Smooth muscle cell (in vitro differentiated cells): ENCODE data around the gene MOB3B. TPM values are rescaled to one million over a fixed set of nuclear protein-coding genes. Genes with fewer than 3 reads are reported as not detected.

ENCODE experiments used
- DNase-seq: peaks from one replicate; lab custom pipeline; 2025; ENCODE audit not compliant: unreplicated experiment; lab: John Stamatoyannopoulos, UW
- H2AFZ ChIP-seq: fragments of 200-600 bp; sonication (generic); 2 replicates; pipeline ENCODE4 v1.6.0; 2016; ENCODE audit warnings: antibody characterized with exemption, low read depth, mild to moderate bottlenecking
- H3F3A ChIP-seq: fragments of 200-600 bp; sonication (generic); 2 replicates; pipeline ENCODE4 v1.6.0; 2017; ENCODE audit warnings: antibody characterized with exemption, low read depth
- H3K27ac ChIP-seq: fragments of 200-600 bp; sonication (generic); 2 replicates; pipeline ENCODE4 v1.5.1; 2016; ENCODE audit warnings: low read depth, mild to moderate bottlenecking
- H3K27me3 ChIP-seq: fragments of 200-600 bp; sonication (generic); 2 replicates; pipeline ENCODE4 v1.6.1; 2016; ENCODE audit warnings: low read depth, mild to moderate bottlenecking
- H3K36me3 ChIP-seq: fragments of 200-600 bp; sonication (generic); 2 replicates; pipeline ENCODE4 v1.5.1; 2016; ENCODE audit warnings: low read depth
- H3K4me1 ChIP-seq: fragments of 200-600 bp; sonication (generic); 2 replicates; pipeline ENCODE4 v1.5.1; 2016; ENCODE audit warnings: low read depth
- H3K4me2 ChIP-seq: fragments of 200-600 bp; sonication (generic); 2 replicates; pipeline ENCODE4 v1.6.0; 2016; ENCODE audit warnings: mild to moderate bottlenecking
- H3K4me3 ChIP-seq: fragments of 200-600 bp; sonication (generic); 2 replicates; pipeline ENCODE4 v1.5.1; 2016; ENCODE audit warnings: mild to moderate bottlenecking
- H3K79me2 ChIP-seq: fragments of 200-600 bp; sonication (generic); 2 replicates; pipeline ENCODE4 v1.6.0; 2016; ENCODE audit warnings: low read depth, mild to moderate bottlenecking
- H3K9ac ChIP-seq: fragments of 200-600 bp; sonication (generic); 2 replicates; pipeline ENCODE4 v1.6.0; 2016; ENCODE audit warnings: low read depth
- H3K9me3 ChIP-seq: fragments of 200-600 bp; sonication (generic); replicated peaks from 2 replicates; pipeline ENCODE4 v1.5.1; 2016; ENCODE audit warnings: low read depth
- H4K20me1 ChIP-seq: fragments of 200-600 bp; sonication (generic); 2 replicates; pipeline ENCODE4 v1.6.0; 2016; ENCODE audit warnings: low read depth
- CTCF ChIP-seq: fragments of 200-600 bp; sonication (generic); IDR thresholded peaks from 2 replicates; pipeline ENCODE4 v1.5.1; 2017; ENCODE audit warnings: borderline replicate concordance, mild to moderate bottlenecking, antibody characterized with exemption; ENCODE audit not compliant: insufficient read depth, poor library complexity, severe bottlenecking
- WGBS: methylation state at CpG from one replicate; pipeline ENCODE4 v1.1.7; 2016; ENCODE audit warnings: low lambda C conversion rate; 5-methylcytosine and 5-hydroxymethylcytosine counted together
- polyA plus RNA-seq: library from polyadenylated mRNA; unstranded; fragments of >200 nt; fragmentation: Nextera tagmentation; extraction: Ambion mirVana; gene quantifications from 2 replicates; pipeline ENCODE4 v1.2.1, GENCODE V29; 2016
- total RNA-seq: library from RNA; depleted of rRNA; stranded (reverse); fragments of >200 nt; gene quantifications from 2 replicates; pipeline ENCODE4 v1.2.3, GENCODE V29; 2014

MOB3B gene
- total and polyA plus RNA-seq, 2 experiments from 2014 or later = 1.7 to 5.8 TPM

DNA sequence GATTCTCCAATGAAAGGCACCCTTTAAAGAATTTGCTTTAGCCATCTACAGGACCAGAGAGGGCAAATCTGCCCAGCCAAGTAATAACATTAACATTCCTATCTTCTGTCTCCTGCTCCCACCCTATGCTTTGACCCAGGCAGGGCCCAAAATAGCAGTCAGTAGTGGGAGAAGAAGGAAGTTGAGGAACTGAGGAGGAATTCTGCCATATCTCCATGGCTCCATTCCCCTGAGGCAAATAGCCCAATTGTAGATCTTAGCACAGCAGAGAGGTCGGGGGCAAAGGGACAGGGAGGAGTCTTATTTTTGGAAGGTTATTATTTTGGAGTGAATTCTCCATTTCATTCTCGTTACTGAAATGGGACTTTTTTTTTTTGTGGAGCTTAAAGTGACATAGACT is 116.7 kb downstream of the MOB3B start:
- H3K79me2 ChIP-seq = peaks cover 2% of the 10 kb centered on the region
- 94% methylated on average over 2 of the region's 2 CpGs for WGBS
- H3K9me3 ChIP-seq = no peaks in the 10 kb centered on the region
- H3K36me3 ChIP-seq = no peaks in the 10 kb centered on the region
- no peak overlapping the region for H3K9ac ChIP-seq
- TF ChIP-seq CTCF = no peak
- H3F3A ChIP-seq = peaks cover 5% of the 10 kb centered on the region
- H2AFZ ChIP-seq = no peak overlapping the region
- H3K4me3 ChIP-seq = no peak overlapping the region
- H3K4me2 ChIP-seq = no peak overlapping the region
- peaks cover 5% of the 10 kb centered on the region for H3K27me3 ChIP-seq
- H4K20me1 ChIP-seq = no peaks in the 10 kb centered on the region
- H3K27ac ChIP-seq = no peak overlapping the region
- DNase-seq = no peak
- H3K4me1 ChIP-seq = no peaks in the 10 kb centered on the region

- H3K9me3 ChIP-seq = no peaks in the 10 kb centered on the region
- no peak for TF ChIP-seq CTCF
- no peak overlapping the region for H3K4me2 ChIP-seq
- DNase-seq = no peak
- H4K20me1 ChIP-seq = no peaks in the 10 kb centered on the region
- no peaks in the 10 kb centered on the region for H3K36me3 ChIP-seq
- 75% methylated on average over 3 of the region's 3 CpGs for WGBS
- peaks cover 5% of the 10 kb centered on the region for H3F3A ChIP-seq
- H2AFZ ChIP-seq = no peak overlapping the region
- peaks cover 2% of the 10 kb centered on the region for H3K79me2 ChIP-seq
- H3K4me1 ChIP-seq = no peaks in the 10 kb centered on the region
- H3K4me3 ChIP-seq = no peak overlapping the region
- peaks cover 5% of the 10 kb centered on the region for H3K27me3 ChIP-seq
- no peak overlapping the region for H3K9ac ChIP-seq
- no peak overlapping the region for H3K27ac ChIP-seq
Measured at GRCh38 chr9:27412081-27412480, 117.5 kb downstream of the MOB3B start.

DNA sequence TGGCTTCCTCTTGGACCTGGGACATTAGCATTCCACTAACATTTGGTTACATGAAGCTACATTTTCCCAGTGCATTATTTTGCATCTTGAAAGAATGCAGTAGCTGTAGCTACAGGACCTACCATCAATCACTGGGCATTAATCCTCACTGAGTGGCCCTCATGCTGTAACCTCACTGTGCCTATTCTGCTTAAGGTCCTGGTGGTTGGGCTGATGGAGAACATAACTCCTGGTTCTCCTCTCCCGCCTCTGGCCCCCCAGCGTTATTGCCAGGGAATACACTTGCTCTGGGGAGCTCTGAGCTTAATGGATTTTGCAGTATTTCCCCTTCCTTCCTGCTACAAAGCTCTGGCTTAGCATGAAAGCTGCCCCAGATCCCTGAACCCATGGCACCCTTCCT is 121.1 kb downstream of the MOB3B start:
- Histone ChIP-seq H2AFZ (no peak overlapping the region), H3K4me1 (no peaks in the 10 kb centered on the region), H3K27ac (no peak overlapping the region), H4K20me1 (no peaks in the 10 kb centered on the region), H3K9me3 (no peaks in the 10 kb centered on the region), H3K4me2 (no peak overlapping the region), H3K4me3 (no peak overlapping the region), H3K79me2 (peaks cover 2% of the 10 kb centered on the region), H3K27me3 (peaks cover 5% of the 10 kb centered on the region), H3K9ac (no peak overlapping the region), H3K36me3 (no peaks in the 10 kb centered on the region), H3F3A (peaks cover 5% of the 10 kb centered on the region)
- DNase-seq = no peak
- TF ChIP-seq CTCF = no peak
- WGBS = 56% methylated on average over 2 of the region's 2 CpGs

DNA sequence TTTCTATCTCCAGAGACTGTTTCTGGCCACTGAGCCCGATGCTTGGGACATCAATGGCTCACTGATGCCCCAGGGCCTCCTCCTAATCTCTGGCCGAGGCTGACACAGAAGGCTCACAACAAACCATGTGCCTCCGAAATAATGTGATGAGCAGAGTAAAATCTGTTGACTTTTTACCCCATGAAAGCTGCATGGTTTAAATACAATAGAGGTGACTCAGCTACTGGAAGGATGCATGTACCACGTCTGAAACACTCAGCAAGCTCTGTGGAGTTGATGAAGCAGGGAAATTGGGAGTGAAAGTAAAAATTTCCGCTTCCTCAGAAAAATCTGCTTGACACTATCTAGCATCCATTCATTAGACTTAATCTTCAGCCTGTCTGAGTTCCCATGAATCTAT is 121.6 kb downstream of the MOB3B start:
- peaks cover 2% of the 10 kb centered on the region for H3K79me2 ChIP-seq
- H3K27ac ChIP-seq = peak overlapping the region; percentile 21
- no peaks in the 10 kb centered on the region for H3K9me3 ChIP-seq
- no peaks in the 10 kb centered on the region for H4K20me1 ChIP-seq
- no peaks in the 10 kb centered on the region for H3K4me1 ChIP-seq
- H3K36me3 ChIP-seq = no peaks in the 10 kb centered on the region
- no peak overlapping the region for H3K9ac ChIP-seq
- H3F3A ChIP-seq = peaks cover 5% of the 10 kb centered on the region
- peaks cover 2% of the 10 kb centered on the region for H3K27me3 ChIP-seq
- H3K4me3 ChIP-seq = no peak overlapping the region
- peak overlapping the region; percentile 32 for H3K4me2 ChIP-seq
- DNase-seq = no peak
- H2AFZ ChIP-seq = no peak overlapping the region
- WGBS = 11% methylated on average over 5 of the region's 5 CpGs
- TF ChIP-seq CTCF = no peak
